Hypothalamus (tissue), 51 donors: ENCODE results near the gene PLA2G5.
A peak's percentile ranks its signal among the peaks of the same experiment; 100 is the strongest.

Experiments used
- DNase-seq, 51 donors: peaks; one replicate each; lab custom pipeline; 2025; lab: John Stamatoyannopoulos, UW

PLA2G5 gene

GRCh38 chr1:20089328-20090077, 19.5 kb downstream of the PLA2G5 start:
- no peak for DNase-seq

DNA sequence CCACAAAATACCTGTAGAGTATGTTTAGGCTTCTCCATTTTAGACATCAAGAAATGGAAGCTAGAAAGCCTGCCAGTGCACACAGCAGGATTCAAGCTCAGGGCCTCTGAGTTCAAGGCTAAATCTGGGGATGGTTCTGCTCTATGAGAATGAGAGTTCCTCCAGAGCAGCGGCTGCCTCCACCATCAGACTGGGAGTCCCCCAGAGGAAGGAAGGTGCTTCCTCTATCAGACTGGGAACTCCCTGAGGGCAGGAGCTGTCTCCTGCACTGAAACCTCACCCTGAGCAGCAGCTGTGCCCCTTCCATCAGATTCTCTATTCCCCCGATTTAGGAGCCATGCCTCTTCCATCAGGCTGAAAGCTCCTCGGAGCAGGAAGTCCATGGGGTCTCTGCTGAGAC, 20.1 kb downstream of the PLA2G5 start:
- DNase-seq: no peak

- DNase-seq: no peak
These were observed 20.6 kb downstream of the PLA2G5 start for GRCh38 chr1:20090641-20091040.

GRCh38 chr1:20093303-20093702, 23.3 kb downstream of the PLA2G5 start:
- DNase-seq: no peak

DNA sequence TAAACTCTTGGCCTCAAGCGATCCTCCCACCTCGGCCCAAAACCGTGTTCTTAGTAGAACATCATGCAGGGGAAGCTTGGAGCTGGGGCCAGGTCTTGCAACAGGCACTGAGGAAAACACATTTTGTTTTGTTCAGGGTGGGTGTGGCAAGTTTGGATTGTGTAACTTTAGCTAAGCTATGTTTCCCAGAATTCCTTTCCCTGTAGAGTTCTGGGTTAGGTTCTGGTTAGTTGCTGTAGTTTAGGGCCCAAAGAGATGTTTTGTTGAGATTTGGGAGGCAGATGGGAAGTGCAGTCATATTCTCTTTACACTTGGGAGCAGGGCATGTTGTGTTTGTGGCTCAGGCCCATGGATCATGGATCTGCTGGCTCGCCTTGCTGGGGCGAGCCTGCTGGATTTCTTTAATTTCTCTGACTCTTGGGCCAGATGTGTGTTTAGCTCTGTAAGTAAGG, 24.0 kb downstream of the PLA2G5 start:
- no peak for DNase-seq

GRCh38 chr1:20095564-20096434, 25.8 kb downstream of the PLA2G5 start:
- no peak for DNase-seq

DNA sequence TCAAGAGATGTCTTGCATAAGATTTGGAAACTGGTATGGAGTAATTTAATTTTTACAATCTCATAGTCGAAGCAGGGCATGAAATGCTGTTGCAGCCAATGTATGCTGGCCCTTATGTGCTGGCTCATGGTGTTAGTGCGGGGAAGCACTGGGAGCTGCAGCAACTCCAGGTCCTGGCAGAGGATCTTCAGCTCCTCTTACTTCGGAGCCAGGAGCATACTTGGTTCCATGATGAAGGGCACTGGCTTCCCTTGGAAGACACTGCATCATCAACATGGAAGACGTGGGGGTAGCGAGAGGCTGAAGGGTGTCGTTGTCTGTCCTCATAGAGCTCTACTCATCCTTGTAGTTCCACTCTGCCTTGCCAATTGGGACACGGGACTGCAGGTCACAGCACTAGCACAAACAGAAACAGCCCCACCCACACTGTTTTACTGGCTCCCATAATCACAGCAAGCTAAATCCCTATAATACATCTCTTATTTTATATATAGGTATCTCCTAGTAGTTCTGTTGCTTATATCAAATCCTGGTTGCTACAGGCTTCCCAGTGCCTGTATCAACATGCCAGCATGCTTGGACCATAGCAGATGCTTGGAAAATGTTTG, 26.9 kb downstream of the PLA2G5 start:
- DNase-seq: no peak

GRCh38 chr1:20099533-20099932, 29.5 kb downstream of the PLA2G5 start:
- DNase-seq: no peak

GRCh38 chr1:20100632-20101355, 30.8 kb downstream of the PLA2G5 start:
- DNase-seq: peak in 18 of 51 donors; percentile 2 to 36 (median 11)

- DNase-seq: no peak
These were observed 32.9 kb downstream of the PLA2G5 start for GRCh38 chr1:20102875-20103274.

DNA sequence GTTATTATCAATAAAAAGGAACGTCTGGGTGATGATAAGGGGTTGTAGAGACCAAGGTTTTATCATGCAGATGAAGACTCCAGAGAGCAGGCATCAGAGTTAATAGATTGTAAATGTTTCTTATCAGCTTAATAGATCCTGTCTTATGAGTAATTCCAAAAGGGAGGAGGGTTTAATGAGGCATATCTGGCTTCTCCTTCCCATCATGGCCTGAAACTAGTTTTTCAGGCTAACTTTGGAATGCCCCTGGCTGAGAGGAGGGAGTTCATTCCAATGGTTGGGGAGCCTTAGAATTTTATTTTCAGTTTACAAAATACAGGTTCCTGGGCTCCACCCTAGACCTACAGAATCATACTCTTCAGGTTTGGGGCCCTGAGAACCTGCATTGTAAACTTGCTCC, 35.9 kb downstream of the PLA2G5 start:
- DNase-seq: no peak

DNA sequence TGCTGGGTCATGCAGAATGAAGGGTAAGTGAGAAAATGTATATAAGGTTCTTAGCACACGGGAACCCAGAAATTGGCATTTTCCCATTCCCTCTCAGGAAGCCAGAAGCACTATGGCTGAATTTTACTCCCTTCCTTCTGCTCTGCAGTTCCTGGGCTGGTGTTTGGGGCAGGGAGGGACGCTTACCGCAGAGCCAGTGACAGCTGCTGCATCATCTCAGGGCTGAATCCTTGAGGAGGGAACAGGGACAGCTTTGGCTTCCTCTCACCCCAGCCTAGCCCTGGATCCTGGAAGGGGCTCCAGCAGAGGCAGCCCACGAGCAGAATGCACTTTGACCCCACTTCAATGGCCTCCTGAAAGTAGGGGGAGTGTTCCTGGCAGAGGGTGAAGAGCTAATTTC, 37.4 kb downstream of the PLA2G5 start:
- no peak for DNase-seq

DNA sequence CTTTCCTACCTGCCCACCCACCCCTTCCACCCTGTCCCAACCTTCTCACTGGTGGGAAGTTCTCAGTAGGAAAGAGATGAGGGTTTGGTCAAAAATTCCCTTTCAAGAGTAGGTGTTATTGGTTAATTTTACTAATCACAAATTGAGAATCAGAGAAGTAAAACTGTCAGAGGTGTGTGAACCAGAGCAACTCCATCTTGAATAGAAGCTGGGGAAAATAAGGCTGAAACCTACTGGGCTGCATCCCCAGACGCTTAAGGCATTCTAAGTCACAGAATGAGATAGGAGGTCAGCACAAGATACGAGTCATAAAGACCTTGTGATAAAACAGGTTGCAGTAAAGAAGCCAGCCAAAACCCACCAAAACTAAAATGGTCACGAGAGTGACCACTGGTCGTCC, 37.8 kb downstream of the PLA2G5 start:
- DNase-seq: no peak

DNA sequence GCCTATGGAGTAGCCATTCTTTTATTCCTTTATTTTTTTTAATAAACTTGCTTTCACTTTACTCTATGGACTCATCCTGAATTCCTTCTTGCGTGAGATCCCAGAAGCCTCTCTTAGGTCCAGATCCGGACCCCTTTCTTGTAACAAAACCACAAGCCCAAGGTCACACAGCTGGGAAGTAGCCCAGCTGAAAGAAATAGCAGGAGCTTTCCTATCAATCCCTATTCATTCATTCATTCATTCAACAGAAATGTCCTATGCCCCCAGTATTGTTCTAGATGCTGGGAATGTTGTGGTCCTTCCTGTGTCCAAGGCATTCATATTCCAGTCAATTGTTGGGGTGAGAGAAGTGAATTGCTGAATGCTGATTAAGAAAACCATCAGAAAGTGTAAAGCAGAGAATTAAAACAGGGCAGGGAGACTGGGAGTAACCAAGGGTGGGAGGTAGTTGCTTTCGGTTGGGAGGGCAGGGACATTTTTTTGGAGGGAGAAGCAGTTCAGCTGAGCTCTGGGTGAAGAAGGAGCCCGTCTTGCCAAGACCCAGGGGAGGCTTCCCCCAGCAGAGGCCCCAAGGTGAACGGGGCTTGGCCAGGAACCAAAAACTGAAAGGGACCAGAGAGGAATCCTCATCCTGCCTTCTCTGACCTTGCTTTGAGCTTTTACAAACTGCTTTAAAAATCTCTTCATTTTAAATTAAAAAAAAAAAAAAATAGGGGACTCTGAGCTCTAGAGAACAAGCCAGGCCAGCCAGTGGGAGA, 38.6 kb downstream of the PLA2G5 start:
- DNase-seq: no peak

DNA sequence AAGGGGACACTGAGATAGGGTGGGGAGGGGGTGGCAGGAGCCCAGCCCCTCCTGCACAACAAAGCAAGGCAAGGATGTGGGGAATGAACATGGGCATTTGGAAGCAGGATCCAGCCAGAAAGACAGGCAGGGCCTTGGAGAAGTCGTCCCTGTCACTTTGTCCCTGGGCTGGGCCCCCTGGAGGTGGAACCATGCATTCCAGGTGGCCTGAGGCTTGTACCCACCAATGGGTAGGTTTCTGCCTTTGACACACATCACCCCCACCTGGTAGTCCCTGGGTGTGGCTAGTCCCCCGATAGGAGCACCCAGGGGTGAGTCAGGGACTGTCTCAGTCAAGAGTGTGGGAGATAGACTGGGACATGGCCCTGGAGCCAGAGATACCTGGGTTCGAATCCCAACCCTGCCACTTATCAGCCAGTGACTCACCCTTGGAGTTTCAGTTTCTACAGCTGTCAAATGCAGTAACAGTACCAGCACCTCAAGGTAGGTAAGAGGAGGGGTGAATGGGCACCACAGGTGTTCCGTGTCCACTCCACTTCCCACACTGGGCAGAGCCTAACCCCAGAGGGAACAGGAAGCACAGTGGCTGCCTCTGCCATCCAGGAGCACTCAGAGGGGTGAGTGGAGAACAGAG, 39.3 kb downstream of the PLA2G5 start:
- no peak for DNase-seq

DNA sequence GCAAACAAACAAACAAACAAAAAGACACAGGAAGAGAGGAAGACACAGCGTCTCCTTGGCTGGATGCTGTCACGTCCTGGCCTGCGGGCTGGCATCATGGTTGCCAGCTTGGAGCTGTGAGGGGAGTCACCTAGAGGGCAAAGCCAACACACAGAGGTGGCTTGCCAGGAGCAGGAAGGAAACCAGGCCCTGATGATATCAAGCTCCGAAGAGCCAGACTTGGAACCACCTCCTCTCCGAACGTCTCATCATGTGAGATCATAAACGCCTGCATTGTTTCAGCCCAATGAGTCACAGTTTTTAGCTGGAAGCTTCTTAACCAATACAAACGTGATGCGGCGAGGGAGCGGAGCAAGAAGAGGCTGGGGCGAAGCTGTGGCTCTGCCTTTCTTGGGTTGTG, 40.7 kb downstream of the PLA2G5 start:
- DNase-seq: peak in 2 of 51 donors; percentile 4 to 10

DNA sequence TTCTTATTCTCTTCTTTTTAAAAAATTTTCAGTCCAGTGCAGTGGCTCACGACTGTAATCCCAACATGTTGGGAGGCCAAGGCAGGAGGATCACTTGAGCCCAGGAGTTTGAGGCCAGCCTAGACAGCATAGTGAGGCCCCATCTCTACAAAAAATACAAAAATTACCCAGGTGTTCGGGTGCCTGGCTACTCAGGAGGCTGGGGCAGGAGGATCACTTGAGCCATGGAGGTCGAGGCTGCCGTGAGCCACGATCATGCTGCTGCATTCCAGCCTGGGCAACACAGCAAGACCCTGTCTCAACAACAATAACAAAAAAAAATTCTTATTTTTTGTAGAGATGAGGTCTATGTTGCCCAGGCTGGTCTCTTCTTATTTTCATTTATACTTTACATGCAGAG, 41.5 kb downstream of the PLA2G5 start:
- no peak for DNase-seq

GRCh38 chr1:20112279-20113000, 42.4 kb downstream of the PLA2G5 start:
- DNase-seq: no peak
